Right renal cortex interstitium (tissue), 3 donors: ENCODE data around the gene GALK2. TPM values are rescaled to one million over a fixed set of nuclear protein-coding genes. Genes with fewer than 3 reads are reported as not detected.
"Not testable (repeated sequence)": the region's sequence is repeated elsewhere in the genome, so short reads cannot be mapped to it uniquely, and the experiment has no call there.

ENCODE experiments used
- DNase-seq, 3 donors: peaks; one replicate each; pipeline ENCODE4 v3.0.0-alpha.2; 2013; ENCODE audit warnings: low read depth in 3 of 3, low spot score in 2 of 3
- polyA plus RNA-seq, 3 donors: library from polyadenylated mRNA; unstranded; fragments of 120-200 nt; gene quantifications; one replicate each; pipeline ENCODE4 v1.2.1, GENCODE V29; 2013; ENCODE audit not compliant: insufficient read length in 3 of 3

GALK2 gene
- polyA plus RNA-seq, 3 donors = 30.7 to 35.7 (median 31.4) TPM

DNA sequence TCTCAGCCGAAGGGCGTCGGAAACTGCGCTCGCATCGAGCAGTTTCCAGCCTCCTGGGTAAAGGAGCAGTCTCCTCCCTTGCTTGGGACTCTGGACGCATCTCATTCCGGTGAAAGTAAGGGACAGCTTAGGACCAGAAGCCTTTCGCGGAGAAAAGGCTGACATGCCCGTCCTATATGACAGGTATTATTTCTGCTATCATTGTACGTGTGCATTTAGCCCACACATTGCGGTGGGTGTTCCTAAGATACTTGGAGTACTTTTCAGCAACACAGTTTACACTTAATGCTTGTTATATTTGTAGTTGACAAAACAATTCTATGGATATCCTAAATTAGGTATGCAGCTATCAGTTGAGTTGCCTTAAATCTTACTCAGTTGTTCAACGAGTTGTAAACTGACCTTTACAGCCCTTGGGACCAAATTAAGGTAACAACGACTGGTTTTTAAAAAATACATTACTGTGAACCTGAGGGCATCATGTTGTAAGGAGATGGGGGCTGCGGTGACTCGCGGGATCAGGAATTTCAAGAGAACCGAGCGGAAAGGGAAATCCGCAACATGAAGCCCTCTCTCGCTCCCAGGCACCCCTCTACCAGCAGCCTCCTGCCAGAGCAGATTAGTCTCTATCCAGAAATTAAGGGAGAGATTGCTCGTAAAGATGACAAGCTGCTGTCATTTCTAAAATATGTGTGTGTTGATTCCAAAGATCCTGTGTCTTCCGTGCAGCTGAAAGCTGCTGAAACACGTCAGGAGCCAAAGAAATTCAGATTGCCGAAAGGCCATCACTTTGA is 14.0 kb upstream of the GALK2 start:
- DNase-seq = no peak

DNA sequence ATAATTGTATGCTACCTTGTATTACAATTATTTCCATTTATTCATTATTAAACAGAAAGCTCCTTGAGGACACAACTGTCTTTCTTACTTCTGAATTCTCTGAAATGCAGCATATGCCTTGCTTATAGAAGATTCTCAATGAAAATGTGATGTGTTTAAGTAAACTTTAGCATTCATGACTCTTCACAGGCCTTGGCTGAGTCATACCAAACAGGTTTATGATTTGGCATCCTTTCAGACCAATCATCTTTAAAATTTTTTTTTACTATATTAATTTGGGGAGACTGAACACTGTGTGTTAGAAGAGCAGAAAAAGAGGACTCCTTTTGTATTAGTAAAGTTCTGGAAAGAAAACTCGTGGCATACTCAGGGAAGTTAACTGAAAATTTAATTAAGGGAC is 6.4 kb upstream of the GALK2 start:
- DNase-seq = no peak

DNA sequence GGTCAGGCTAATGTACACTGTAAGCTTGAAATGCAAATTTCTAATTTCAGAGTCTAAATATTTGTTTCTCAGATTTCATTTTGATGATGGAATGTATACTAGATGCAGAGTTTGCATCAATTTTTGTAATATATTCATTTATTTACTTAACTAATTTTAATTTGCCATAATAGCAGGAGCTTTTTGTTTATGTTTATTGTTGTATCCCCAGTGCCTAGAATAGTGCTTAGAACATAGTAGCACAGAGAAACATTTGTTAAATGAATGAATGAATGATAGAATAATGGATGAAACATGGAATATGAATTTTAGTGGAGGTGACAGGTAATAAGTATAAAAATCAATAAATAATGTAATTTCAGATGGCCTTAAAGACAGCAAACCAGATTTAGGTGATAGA is 5.2 kb upstream of the GALK2 start:
- DNase-seq = no peak

DNA sequence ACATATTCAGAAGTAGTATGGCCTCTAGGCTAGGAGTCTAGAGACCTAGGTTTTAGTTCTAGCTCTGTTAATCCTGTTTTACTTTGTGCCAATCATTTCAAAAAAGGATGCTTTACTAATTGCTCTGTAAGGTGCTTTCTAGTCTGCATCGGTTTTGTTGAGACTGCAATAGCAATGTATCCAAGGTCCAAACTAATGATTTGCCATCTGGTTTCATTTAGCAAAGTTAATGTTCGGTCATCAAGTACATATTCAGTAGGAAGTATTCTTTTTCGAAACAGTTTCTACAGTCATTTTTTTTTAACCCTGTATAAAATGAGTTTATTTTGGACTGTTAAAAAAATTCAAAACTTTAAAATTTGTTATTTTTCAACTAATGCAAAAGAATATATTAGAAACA is 2.0 kb upstream of the GALK2 start:
- no peak for DNase-seq

DNA sequence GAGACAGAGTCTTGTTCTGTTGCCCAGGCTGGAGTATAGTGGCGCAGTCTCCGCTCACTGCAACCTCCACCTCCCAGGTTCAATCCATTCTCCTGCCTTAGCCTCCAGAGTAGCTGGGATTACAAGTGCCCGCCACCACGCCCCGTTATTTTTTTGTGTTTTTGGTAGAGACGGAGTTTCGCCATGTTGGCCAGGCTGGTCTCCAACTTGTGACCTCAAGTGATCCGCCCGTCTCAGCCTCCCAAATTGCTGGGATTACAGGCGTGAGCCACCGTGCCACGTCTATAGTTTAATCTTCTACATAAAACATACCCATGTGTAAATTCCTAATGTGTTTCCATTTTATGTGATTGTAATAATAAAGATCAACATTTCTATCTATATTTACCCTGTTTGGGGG is 1.7 kb downstream of the GALK2 start:
- no peak for DNase-seq

DNA sequence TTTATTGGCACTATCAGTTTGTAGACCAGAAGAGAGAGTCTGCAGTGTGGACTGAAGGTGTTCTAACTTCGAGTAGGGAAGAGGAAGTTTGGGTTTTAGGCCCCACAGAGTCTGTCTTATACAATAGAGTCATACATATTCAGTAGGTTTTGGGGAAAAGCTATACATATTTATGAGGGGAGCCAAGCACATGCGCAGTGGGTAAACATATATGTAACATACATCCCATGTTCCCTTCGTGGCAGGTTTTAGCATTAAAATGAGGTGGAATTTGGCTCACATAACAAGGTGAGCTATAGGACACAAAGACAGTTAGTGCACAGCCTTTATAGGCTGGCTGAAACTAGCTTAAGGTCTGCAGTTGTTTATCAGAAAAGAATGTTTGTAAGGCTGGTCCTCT is 4.9 kb downstream of the GALK2 start:
- no peak for DNase-seq

DNA sequence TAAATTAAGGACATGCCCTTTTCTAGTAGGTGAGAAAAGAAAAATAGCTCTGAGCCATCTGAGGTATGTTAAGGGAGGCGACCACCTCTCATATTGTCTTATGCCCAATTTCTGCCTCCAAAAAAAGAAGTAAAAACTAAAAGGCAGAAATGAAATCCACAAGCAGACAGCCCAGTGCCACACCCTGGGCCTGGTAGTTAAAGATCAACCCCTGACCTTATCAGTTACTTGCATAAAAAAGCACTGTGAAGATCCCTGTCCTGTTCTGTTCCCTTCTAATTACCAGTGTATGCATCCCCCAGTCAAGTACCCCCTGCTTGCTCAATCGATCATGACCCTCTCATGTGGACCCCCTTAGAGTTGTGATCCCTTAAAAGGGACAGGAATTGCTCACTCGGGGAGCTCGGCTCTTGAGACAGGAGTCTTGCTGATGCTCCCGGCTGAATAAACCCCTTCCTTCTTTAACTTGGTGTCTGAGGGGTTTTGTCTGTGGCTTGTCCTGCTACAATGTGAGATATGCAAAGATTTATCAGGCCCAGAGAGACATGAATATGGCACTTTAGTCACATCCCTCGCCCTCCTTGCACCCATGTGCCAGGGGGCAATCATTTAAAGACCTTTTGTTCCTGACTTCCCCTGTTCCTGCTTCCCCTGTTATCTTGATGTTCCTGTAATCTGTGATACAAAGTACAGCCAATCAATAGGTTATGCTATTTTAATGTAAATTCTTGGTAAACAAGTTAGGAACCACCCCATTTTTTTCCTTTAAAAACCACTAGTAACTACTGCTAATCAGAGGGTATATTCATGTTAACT is 5.7 kb downstream of the GALK2 start:
- DNase-seq = not testable (repeated sequence)

DNA sequence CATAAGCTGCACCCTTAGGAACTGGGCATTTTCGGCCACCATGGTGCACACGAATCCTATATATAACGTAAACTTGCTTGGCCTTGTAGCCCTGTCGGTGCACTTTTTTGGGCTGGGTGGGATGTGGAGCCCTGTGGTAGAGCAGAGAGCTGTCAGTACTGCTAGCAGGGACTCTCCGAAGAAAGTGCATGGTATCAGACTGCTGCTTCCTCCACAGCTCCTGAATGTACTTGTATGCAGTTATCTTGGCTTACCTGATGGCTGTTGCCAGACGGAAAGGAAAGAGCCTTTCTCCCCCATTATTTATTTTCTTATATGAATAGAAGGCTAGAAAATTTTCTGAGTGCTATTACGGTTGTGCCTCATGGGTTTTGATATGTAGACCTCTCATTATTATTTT is 8.4 kb downstream of the GALK2 start:
- no peak for DNase-seq

DNA sequence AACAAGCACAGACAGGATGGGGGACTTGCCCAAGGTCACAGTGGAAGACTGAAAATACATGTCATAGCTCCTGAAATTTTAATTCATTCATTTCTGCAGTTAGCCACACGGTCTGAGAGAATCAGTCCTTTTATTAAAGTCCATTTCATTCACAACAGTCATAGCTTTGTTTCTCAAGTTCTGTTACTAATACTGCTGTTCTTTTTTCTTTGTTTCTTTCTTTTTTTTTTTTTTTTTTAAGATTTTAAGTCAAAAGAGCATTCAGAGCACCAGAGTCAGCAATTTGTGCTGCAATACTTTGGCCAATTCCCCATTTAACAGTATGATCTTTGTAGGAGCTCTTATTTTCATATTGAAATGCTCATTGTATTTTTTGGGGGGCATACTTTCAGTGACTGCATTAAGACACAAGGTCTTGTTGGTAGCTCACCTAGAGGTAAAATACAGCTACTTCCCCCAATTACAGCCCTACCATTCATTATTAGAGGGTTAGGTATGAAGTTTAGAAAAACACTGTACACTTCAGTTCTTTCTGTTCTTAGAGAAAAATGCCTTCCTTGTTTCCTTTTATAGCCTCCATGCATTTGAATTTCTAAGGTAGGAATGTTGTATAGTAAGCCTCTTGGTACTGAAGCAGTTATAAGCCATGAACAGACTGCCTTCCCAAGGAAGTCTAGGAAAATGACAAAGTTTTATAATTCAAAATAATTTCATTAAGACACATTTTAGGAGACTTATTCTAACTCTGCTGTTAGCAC is 9.6 kb downstream of the GALK2 start:
- no peak for DNase-seq

DNA sequence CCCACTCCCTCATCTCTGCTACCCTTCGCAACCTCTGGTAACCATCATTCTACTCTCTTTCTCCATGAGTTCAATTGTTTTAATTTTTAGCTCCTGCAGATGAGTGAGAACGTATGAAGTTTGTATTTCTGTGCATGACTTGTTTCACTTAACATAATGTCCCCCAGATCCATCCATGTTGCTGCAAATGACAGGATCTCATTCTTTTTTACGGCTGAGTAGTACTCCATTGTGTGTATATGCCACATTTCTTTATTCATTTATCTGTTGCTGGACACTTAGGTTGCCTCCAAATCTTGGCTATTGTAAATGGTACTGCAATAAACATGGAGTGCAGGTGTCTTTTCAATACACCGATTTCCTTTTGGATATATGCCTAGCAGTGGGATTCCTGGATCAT is 12.1 kb downstream of the GALK2 start:
- no peak for DNase-seq

DNA sequence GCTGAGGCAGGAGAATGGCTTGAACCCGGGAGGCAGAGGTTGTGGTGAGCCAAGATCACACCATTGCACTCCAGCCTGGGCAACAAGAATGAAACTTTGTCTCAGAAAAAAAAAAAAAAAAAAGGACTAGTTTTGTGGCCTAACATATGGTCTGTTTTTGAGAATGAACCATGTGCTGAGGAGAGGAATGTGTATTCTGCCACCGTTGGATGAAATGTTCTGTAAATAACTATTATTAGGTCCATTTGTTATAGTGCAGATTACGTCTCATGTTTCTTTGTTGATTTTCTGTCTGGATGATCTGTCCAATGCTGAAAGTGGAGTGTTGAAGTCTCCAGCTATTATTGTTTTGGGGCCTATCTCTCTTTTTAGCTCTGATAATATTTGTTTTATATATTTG is 13.7 kb downstream of the GALK2 start:
- DNase-seq = not testable (repeated sequence)

DNA sequence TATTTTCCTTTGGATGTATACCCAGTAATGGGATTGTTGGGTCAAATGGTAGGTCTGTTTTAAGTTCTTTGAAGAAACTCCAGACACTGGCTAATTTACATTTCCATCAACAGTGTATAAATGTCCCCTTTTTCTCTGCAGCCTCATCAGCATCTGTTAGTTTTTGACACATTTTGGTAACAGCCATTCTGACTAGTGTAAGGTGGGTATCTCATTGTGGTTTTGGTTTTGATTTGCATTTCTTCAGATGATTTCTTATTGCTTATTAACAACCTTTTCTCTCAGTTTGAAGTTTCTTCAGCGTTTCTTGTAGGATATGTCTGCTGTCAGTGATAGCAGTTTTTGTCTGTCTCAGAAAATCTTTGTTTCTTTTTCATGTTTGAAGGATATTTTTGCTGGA is 15.4 kb downstream of the GALK2 start:
- DNase-seq = no peak

DNA sequence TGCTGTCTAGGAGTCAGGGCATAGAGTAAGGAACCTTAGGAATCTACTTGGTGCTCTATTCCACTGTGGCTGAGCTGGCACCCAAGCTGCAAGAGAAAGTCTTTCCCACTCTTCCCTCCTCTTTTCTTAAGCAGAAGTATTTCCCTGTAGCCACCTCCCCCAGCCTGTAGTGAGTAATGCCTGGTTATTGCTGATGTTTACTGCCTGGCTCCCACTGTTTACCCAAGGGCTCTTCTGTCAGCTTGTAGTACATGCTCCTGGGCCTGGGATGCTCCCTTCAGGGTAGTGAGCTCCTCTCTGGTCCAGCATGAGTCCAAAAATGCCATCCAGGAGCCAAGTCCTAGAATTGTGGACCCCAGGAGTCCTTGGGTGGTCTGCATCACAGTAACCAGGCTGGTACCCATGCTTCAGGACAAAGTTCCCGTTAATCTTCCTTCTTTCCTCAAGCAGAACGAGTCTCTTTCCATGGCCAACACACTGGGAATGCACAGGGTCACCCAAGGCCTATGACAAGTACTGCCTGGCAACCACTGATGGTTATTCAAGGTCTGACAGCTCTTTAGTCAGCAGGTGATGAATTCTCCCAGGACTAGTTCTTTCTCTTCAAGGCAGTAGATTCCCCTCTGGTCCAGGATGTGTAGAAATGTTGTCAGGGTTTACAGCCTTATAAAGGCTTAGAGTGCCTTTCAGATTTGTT is 17.6 kb downstream of the GALK2 start:
- no peak for DNase-seq

DNA sequence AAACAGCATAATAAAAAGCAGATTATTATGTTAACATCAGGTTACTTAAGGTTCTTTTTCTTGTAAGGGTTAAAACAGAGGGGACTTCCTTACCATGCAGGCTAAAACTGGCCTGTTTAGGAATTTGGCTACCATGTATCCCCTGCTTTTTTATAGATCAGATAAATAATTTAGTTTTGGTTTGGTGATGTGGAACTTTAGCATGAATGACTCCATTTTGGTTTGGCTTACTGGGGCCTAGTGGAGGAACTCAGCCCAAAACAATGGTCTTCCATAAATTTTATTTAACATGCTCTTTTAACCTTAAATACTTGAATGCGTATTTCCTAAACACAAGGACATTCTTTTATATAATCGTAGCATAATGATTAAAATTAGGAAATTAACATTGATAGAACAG is 18.9 kb downstream of the GALK2 start:
- DNase-seq = no peak

DNA sequence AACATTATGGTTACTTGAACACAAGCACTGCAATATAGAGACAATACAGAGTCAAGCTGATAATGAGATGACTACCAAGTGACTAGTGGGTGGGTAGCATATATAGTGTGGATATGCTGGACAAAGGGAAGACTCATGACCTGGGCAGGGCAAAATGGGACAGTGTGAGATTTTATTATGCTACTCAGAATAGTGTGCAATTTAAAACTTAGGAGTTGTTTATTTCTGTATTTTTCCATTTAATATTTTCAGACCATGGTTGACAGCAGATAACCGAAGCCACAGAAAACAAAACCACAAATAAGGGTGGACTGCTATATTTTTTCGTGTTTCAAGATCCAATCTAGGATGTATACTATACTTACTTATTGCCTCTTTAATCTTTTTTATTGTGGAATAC is 19.6 kb downstream of the GALK2 start:
- no peak for DNase-seq

DNA sequence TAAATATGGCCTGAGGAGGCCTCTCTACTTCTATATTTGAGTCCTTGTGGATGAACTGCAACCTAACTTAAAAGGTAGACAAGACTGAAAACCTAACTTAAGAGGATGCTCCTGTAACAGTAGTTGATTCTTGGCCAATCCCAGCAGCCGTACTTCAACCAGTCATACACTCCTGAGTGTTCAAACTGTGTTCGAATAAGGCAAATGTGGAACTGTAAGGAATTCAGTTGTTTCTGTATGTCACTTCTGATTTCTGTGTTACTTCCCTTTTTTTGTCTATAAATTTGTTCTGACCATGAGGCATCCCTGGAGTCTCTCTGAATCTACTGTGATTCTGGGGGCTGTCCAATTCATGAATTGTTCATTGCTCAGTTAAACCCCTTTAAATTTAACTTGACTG is 20.5 kb downstream of the GALK2 start:
- no peak for DNase-seq

DNA sequence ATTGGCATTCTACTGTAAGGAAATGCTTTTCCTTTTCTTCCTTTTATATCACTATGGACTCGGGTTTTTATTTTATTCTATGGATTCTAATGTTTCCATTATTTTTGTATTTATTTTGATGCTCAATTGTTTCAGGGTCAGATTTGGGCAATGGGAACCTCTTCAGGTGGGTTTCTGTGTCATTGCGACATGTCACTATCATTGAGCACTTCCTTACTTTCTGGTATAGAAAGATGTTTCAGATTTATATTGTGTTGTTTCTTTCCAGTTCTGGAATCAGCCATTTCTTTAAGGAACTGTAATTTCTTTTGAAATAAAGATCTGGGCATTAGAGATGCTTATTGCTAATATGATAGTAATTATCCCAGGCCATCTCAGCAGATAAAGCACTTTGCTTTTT is 21.8 kb downstream of the GALK2 start:
- DNase-seq = no peak

DNA sequence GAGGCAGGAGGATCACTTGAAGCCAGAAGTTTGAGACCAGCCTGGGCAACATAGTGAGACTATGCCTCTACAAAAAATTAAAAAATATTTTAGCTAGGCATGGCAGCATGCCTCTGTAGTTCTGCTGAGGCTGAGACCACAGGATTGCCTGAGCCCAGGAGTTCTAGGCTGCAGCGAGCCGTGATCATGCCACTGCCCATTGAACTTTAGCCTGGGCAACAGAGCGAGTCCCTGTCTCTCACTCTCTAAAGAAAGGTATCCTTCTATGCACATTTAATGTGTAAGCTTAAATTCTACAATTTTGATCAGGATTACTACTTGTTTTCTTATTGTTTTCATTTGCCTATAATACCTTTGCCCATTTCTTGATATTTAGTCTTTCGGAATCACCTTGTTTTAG is 26.8 kb downstream of the GALK2 start:
- DNase-seq = no peak

DNA sequence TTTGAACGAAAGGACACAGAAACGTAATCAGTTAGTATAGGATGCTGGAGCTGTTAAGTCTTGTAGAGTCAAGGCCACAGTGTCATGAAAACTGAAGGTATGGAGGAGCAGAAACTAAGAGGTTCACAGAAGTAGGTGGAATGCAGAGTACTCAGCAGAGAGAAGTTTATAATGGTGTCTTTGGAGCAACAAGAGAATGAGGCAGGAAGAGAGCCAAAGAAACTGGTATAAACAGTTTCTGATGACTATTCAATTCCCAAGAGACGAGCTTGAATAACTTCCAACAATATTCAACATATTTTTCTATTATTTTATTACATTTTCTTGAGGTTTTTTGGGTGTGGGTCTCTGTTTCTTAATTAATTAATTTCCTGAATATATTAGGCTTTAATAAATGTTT is 29.6 kb downstream of the GALK2 start:
- no peak for DNase-seq

DNA sequence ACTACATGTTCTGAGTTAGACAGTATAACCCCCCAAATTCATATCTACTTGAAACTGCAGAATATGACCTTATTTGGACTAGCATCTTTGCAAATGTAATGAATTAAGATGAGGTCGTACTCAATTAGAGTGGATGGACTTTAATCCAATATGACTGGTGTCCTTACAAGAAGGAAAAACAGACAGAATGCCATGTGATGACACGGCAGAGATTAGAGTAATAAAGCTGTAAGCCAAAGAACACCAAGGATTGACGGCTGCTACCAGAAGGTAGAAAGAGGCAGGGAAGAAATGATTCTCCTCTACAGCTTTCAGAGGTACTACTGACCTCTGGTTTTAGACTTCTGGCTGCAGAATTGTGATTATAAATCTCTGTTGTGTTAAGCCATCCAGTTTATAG is 30.3 kb downstream of the GALK2 start:
- DNase-seq = no peak

DNA sequence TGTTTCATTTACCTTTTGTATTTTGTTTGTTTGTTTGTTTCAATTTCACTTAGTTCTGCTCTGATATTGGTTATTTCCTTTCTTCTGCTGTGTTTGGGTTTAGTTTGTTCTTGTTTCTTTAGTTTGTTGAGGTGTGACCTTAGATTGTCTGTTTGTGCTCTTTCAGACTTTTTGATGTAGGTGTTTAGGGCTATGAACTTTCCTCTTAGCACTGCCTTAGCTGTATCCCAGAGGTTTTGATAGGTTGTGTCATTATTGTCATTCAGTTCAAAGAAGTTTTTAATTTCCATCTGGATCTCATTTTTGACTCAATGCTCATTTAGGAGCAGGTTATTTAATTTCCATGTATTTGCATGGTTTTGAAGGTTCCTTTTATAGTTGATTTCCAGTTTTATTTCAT is 38.1 kb downstream of the GALK2 start:
- DNase-seq = not testable (repeated sequence)
